ENCODE measurements around the gene PROSER3.

GRCh38 chr19:35816846-35817245, 58.9 kb downstream of the PROSER3 start:
- no peak for TF ChIP-seq EZH2 (IDR thresholded peaks at IDR 0.05; ENCODE audit: insufficient read depth, poor library complexity, severe bottlenecking)
- no peak for TF ChIP-seq EZH2phosphoT487 (IDR thresholded peaks at IDR 0.05; ENCODE audit: insufficient read depth, low read depth)
